Spinal cord (tissue), 10 donors: ENCODE data around the gene TUBB1. TPM values are rescaled to one million over a fixed set of nuclear protein-coding genes. Genes with fewer than 3 reads are reported as not detected.
"Not testable (repeated sequence)": the region's sequence is repeated elsewhere in the genome, so short reads cannot be mapped to it uniquely, and the experiment has no call there.

ENCODE experiments used
- DNase-seq, 6 donors: peaks; one replicate each; pipeline versions ENCODE4 v3.0.0 to v3.0.0-alpha.2; 2013 to 2015; ENCODE audit warnings: low spot score in 6 of 6, low read depth in 4 of 6
- H3K27ac ChIP-seq: one replicate; pipeline ENCODE4 v1.5.1; 2013; ENCODE audit warnings: low read depth, low read length, control low read depth
- H3K27me3 ChIP-seq: one replicate; pipeline ENCODE4 v1.6.1; 2013; ENCODE audit warnings: low read length; ENCODE audit not compliant: control insufficient read depth, insufficient read depth
- H3K36me3 ChIP-seq: one replicate; pipeline ENCODE4 v1.6.1; 2013; ENCODE audit warnings: low read length; ENCODE audit not compliant: control insufficient read depth, insufficient read depth
- H3K4me1 ChIP-seq: one replicate; pipeline ENCODE4 v1.6.1; 2013; ENCODE audit warnings: low read length; ENCODE audit not compliant: control insufficient read depth, insufficient read depth
- H3K4me3 ChIP-seq: one replicate; pipeline ENCODE4 v1.5.1; 2013; ENCODE audit warnings: low read depth, low read length, control low read depth
- H3K9me3 ChIP-seq: one replicate; pipeline ENCODE4 v1.6.1; 2013; ENCODE audit warnings: low read length; ENCODE audit not compliant: control insufficient read depth, insufficient read depth
- WGBS: methylation state at CpG from one replicate; pipeline ENCODE4 v1.1.5; 2013; ENCODE audit warnings: missing lambda C conversion rate; ENCODE audit not compliant: insufficient coverage; 5-methylcytosine and 5-hydroxymethylcytosine counted together
- polyA plus RNA-seq, 2 donors: library from polyadenylated mRNA; unstranded; fragments of 120-200 nt; gene quantifications; one replicate each; pipeline ENCODE4 v1.2.1, GENCODE V29; 2013; ENCODE audit not compliant: insufficient read length in 2 of 2
- total RNA-seq, 2 donors: library from RNA; depleted of rRNA in 1 of 2; stranded (reverse); fragments of 120-200 nt in 1 of 2; fragments of >200 nt in 1 of 2; gene quantifications; one replicate each; pipeline versions ENCODE4 v1.2.3 to v1.2.4, GENCODE V29; 2013 to 2014
- donor health status: healthy.

Gene TUBB1
- total and polyA plus RNA-seq, 4 donors: 1.1 to 3.4 (median 1.1) TPM

DNA sequence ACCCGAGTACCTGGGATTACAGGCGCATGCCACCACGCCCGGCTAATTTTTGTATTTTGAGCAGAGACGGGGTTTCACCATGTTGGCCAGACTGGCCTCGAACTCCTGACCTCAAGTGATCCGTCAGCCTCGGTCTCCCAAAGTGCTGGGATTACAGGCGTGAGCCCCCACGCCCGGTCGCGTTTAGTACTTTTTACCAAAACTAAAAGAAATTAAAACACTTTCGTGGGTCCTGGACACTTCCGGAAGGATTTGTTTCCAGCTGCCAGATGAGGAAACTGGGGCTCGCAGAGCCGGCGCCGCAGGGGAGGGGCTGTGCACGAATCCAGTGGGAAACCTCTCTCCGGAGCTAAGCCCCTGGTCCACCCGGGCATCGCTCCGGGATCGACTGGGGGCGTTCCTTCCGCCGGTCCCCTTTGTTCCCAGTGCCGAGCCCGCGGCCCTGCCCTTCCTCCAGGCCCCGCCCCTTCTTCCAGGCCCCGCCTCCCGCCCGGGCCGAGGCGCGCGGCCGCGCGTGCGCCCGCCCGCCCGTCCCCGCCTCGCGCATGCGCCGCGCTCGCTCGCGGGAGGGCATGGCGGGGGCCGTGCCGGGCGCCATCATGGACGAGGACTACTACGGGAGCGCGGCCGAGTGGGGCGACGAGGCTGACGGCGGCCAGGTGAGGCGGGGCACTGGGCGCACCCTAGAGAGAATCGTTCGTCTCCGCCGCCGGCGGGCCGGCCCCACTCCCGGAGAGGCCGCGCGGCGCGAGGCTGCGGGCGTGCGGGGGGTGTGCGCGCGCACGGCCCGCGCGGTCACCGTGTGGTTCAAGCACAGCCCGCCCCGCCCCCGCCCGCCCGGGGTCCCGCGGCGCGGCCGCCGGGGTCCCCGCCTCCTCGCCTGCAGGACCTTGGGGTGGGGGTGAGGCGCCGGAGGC is 38.3 kb upstream of the TUBB1 start, which contains the start of gene NELFCD:
TSS of gene NELFCD (plus strand) at position 546 of the 917 bp plus-strand sequence. CDS start at position 600, 54 bp downstream.
- 9% methylated on average over 96 of the region's 109 CpGs for WGBS
- Histone ChIP-seq H3K4me1 (peaks cover 21% of the 10 kb centered on the region), H3K36me3 (peaks cover under 1% of the 10 kb centered on the region), H3K4me3 (peak within 1 kb of the TSS; percentile 65), H3K9me3 (no peaks in the 10 kb centered on the region), H3K27me3 (no peaks in the 10 kb centered on the region), H3K27ac (peak within 1 kb of the TSS; percentile 76)
- peak; percentile 69 to 96 (median 82) for DNase-seq

- Histone ChIP-seq H3K27ac (no peak overlapping the region), H3K4me1 (peaks cover 21% of the 10 kb centered on the region), H3K36me3 (peaks cover 8% of the 10 kb centered on the region), H3K27me3 (no peaks in the 10 kb centered on the region), H3K4me3 (peak overlapping the region; percentile 58), H3K9me3 (no peaks in the 10 kb centered on the region)
- DNase-seq: peak in 4 of 6 donors; percentile 15 to 54 (median 40)
- WGBS: 0% methylated on average over 17 of the region's 29 CpGs
Measured at GRCh38 chr20:58981628-58982364, 37.4 kb upstream of the TUBB1 start.

- H3K4me3 ChIP-seq: no peak overlapping the region
- H3K36me3 ChIP-seq: peaks cover 8% of the 10 kb centered on the region
- peaks cover 21% of the 10 kb centered on the region for H3K4me1 ChIP-seq
- no peak overlapping the region for H3K27ac ChIP-seq
- 97% methylated on average over 6 of the region's 12 CpGs for WGBS
- DNase-seq: no peak
- H3K27me3 ChIP-seq: no peaks in the 10 kb centered on the region
- no peaks in the 10 kb centered on the region for H3K9me3 ChIP-seq
Measured at GRCh38 chr20:58982406-58983114, 36.7 kb upstream of the TUBB1 start.

DNA sequence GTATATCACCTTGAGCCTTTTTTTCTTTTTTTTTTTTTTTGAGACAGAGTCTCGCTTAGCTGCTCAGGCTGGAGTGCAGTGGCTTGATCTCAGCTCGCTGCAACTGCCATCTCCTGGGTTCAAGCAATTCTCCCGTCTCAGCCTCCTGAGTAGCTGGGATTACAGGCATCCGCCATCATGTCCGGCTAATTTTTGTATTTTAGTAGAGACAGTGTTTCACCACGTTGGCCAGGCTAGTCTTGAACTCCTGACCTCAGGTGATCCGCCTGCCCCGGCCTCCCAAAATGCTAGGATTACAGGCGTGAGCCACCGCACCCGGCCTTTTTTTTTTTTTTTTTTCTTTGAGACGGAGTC is 36.1 kb upstream of the TUBB1 start:
- peaks cover 13% of the 10 kb centered on the region for H3K36me3 ChIP-seq
- not testable (repeated sequence) for DNase-seq, H3K27me3 ChIP-seq, H3K9me3 ChIP-seq, H3K4me3 ChIP-seq, H3K27ac ChIP-seq
- 100% methylated on average over 2 of the region's 12 CpGs for WGBS
- H3K4me1 ChIP-seq: peaks cover 21% of the 10 kb centered on the region

DNA sequence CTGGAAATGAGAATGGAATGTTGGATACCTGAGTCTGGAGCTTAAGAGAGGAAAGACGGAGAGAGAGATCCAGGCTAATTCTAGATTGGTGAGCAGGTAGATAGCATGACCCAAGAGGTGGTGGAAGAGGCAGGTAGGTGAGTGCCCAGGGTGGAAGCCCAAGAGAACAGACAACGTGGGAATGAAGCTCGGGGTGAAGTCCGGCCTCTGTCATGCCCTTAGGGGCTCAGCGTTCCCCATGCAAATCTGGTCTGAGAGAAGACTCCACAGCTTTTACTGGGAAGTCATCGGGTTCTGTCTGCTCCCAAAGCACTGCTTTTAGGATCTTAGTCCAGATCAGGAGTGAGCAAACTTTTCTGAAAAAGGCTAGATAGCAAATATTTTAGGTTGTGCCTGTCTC is 34.5 kb upstream of the TUBB1 start:
- H3K36me3 ChIP-seq: peaks cover 24% of the 10 kb centered on the region
- 85% methylated on average over 5 of the region's 6 CpGs for WGBS
- no peak overlapping the region for H3K27ac ChIP-seq
- H3K4me1 ChIP-seq: peaks cover 21% of the 10 kb centered on the region
- no peaks in the 10 kb centered on the region for H3K27me3 ChIP-seq
- no peaks in the 10 kb centered on the region for H3K9me3 ChIP-seq
- no peak overlapping the region for H3K4me3 ChIP-seq
- DNase-seq: no peak

- Histone ChIP-seq H3K4me1 (peaks cover 20% of the 10 kb centered on the region), H3K36me3 (peaks cover 33% of the 10 kb centered on the region), H3K27me3 (no peaks in the 10 kb centered on the region), H3K27ac (no peak overlapping the region), H3K9me3 (no peaks in the 10 kb centered on the region), H3K4me3 (no peak overlapping the region)
- no peak for DNase-seq
- WGBS: no CpG with 5 or more reads among the region's 5 CpGs
Measured at GRCh38 chr20:58985656-58986055, 33.6 kb upstream of the TUBB1 start.

DNA sequence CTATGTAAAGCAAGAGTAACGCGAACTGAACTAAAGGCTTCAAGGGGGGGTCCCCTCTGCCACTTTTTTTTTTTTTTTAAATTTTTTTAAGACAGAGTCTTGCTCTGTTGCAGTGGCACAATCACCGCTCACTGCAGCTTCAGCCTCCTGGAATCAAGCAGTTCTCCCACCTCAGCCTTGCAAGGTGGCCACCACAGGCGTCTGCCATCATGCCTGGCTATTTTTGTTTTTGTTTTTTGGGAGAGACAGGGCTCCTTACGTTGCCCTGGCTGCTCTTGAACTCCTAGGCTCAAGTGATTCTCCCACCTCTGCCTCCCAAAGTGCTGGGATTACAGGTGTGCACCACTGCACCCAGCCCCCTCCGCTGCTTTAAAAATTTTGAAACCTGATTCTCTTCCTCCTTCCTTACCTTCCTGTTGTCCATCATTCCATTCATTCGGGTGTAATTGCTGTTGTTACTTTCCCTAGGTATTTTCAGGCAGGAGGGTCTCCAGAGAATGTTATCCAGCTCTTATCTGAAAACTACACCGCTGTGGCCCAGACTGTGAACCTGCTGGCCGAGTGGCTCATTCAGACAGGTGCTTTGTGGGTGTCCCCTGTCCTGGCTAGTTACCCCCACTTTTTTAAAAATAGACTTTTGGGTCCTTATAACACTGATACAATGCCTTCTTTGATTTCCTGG is 32.8 kb upstream of the TUBB1 start:
- peaks cover 17% of the 10 kb centered on the region for H3K4me1 ChIP-seq
- DNase-seq: no peak
- peaks cover 41% of the 10 kb centered on the region for H3K36me3 ChIP-seq
- WGBS: 75% methylated on average over 2 of the region's 9 CpGs
- H3K9me3 ChIP-seq: no peaks in the 10 kb centered on the region
- H3K27ac ChIP-seq: no peak overlapping the region
- no peaks in the 10 kb centered on the region for H3K27me3 ChIP-seq
- no peak overlapping the region for H3K4me3 ChIP-seq

DNA sequence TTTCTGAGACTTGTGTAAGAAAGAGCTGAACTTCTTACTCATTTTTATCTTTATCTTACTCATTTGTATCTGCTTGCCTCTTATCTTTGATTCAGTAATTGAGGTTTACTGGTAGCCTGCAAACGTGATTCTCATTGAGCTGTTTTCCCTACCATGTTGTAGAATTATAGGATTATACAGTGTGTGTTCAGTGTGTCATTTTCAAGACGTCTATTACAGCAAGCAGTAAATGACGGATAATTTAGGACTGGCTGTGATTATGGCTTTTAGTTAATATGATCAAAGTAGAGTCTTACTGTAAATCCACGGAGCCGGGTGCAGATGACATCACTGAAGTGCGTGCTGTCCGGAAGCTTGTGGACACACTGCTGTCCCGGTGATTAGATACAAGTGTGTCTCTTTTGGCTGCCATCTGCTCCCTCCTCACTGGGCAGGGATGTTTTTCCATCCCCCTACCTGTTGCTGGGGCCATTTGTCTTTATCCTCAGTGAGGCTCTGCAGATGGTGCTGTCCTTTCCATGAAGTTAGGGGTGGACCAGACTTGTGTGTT is 32.2 kb upstream of the TUBB1 start:
- Histone ChIP-seq H3K27me3 (no peaks in the 10 kb centered on the region), H3K9me3 (no peaks in the 10 kb centered on the region), H3K4me1 (peaks cover 14% of the 10 kb centered on the region), H3K27ac (no peak overlapping the region), H3K36me3 (peaks cover 42% of the 10 kb centered on the region), H3K4me3 (no peak overlapping the region)
- no peak for DNase-seq
- WGBS: 89% methylated on average over 7 of the region's 8 CpGs
